ENCODE measurements around the gene RSBN1. TPM values are rescaled to one million over a fixed set of nuclear protein-coding genes. Genes with fewer than 3 reads are reported as not detected.

The RSBN1 gene
- total RNA-seq, 1 donor from 2014 or later = 26.8 TPM

GRCh38 chr1:113784104-113784779, 28.0 kb downstream of the RSBN1 start:
- Mint-ChIP-seq H3K4me1 (peaks cover 20% of the 10 kb centered on the region), H3K27me3 (ENCODE audit: low read depth) (no peaks in the 10 kb centered on the region), H3K27ac (ENCODE audit: unreplicated experiment) (no peak overlapping the region), H3K4me3 (no peak overlapping the region), H3K36me3 (ENCODE audit: low read depth) (peaks cover 4% of the 10 kb centered on the region), H3K9me3 (no peaks in the 10 kb centered on the region)
- TF ChIP-seq CTCF (conservative IDR thresholded peaks at IDR 0.05) = no peak
- no peak for DNase-seq (ENCODE audit: low read depth, low spot score)

GRCh38 chr1:113783254-113784103, 28.8 kb downstream of the RSBN1 start:
- H3K27ac Mint-ChIP-seq (ENCODE audit: unreplicated experiment) = no peak overlapping the region

GRCh38 chr1:113782406-113782805, 29.9 kb downstream of the RSBN1 start:
- H3K9me3 Mint-ChIP-seq = no peaks in the 10 kb centered on the region
- no peak for DNase-seq (ENCODE audit: low read depth, low spot score)
- H3K27ac Mint-ChIP-seq (ENCODE audit: unreplicated experiment) = no peak overlapping the region
- peaks cover 16% of the 10 kb centered on the region for H3K4me1 Mint-ChIP-seq
- no peak for TF ChIP-seq CTCF (conservative IDR thresholded peaks at IDR 0.05)
- H3K27me3 Mint-ChIP-seq (ENCODE audit: low read depth) = no peaks in the 10 kb centered on the region
- H3K4me3 Mint-ChIP-seq = no peak overlapping the region
- H3K36me3 Mint-ChIP-seq (ENCODE audit: low read depth) = peaks cover 8% of the 10 kb centered on the region

More at GRCh38 chr1:113783254-113784103, 28.8 kb downstream of the RSBN1 start:
- H3K36me3 Mint-ChIP-seq (ENCODE audit: low read depth) = peaks cover 7% of the 10 kb centered on the region
- H3K9me3 Mint-ChIP-seq = no peaks in the 10 kb centered on the region
- no peaks in the 10 kb centered on the region for H3K27me3 Mint-ChIP-seq (ENCODE audit: low read depth)
- TF ChIP-seq CTCF (conservative IDR thresholded peaks at IDR 0.05) = no peak
- DNase-seq (ENCODE audit: low read depth, low spot score) = no peak
- H3K4me3 Mint-ChIP-seq = no peak overlapping the region
- H3K4me1 Mint-ChIP-seq = peaks cover 20% of the 10 kb centered on the region

GRCh38 chr1:113780374-113781146, 31.7 kb downstream of the RSBN1 start:
- TF ChIP-seq CTCF (conservative IDR thresholded peaks at IDR 0.05) = no peak
- no peaks in the 10 kb centered on the region for H3K27me3 Mint-ChIP-seq (ENCODE audit: low read depth)
- H3K4me1 Mint-ChIP-seq = peaks cover 7% of the 10 kb centered on the region
- H3K4me3 Mint-ChIP-seq = no peak overlapping the region
- H3K36me3 Mint-ChIP-seq (ENCODE audit: low read depth) = peaks cover 8% of the 10 kb centered on the region
- no peak overlapping the region for H3K27ac Mint-ChIP-seq (ENCODE audit: unreplicated experiment)
- DNase-seq (ENCODE audit: low read depth, low spot score) = no peak
- H3K9me3 Mint-ChIP-seq = no peaks in the 10 kb centered on the region

- peaks cover 5% of the 10 kb centered on the region for H3K4me1 Mint-ChIP-seq
- H3K4me3 Mint-ChIP-seq = no peak overlapping the region
- H3K27ac Mint-ChIP-seq (ENCODE audit: unreplicated experiment) = no peak overlapping the region
- TF ChIP-seq CTCF (conservative IDR thresholded peaks at IDR 0.05) = no peak
- DNase-seq (ENCODE audit: low read depth, low spot score) = no peak
- no peaks in the 10 kb centered on the region for H3K27me3 Mint-ChIP-seq (ENCODE audit: low read depth)
- H3K9me3 Mint-ChIP-seq = no peaks in the 10 kb centered on the region
- H3K36me3 Mint-ChIP-seq (ENCODE audit: low read depth) = peaks cover 8% of the 10 kb centered on the region
Observed at GRCh38 chr1:113779542-113779941, 32.7 kb downstream of the RSBN1 start.
